GM06990 (cell line): ENCODE data around the gene ABCC3.

Experiments used
- DNase-seq: peaks from one replicate; pipeline ENCODE4 v3.0.0-alpha.2; 2011; ENCODE audit not compliant: insufficient read length; ENCODE audit errors: extremely low read depth
- H3K27me3 ChIP-seq: replicated peaks from 2 replicates; pipeline ENCODE4 v1.6.0; 2011; ENCODE audit warnings: low read length; ENCODE audit not compliant: control insufficient read depth, insufficient read depth
- H3K36me3 ChIP-seq: 2 replicates; pipeline ENCODE4 v1.5.1; 2011; ENCODE audit warnings: low read length; ENCODE audit not compliant: control insufficient read depth, insufficient read depth
- H3K4me3 ChIP-seq: replicated peaks from 2 replicates; pipeline ENCODE4 v1.5.1; 2011; ENCODE audit warnings: low read depth, mild to moderate bottlenecking, control low read depth, low read length
- TF ChIP-seq, protein P1 (sequence below): IDR thresholded peaks from 2 replicates; pipeline ENCODE4 v1.5.1; 2011; ENCODE audit warnings: low read length, control low read depth, mild to moderate bottlenecking, inconsistent platforms; ENCODE audit not compliant: insufficient read depth, poor library complexity, severe bottlenecking

ABCC3 gene

GRCh38 chr17:50608700-50609379 is 25.8 kb upstream of the ABCC3 start:
- Histone ChIP-seq H3K27me3 (peaks cover 3% of the 10 kb centered on the region), H3K36me3 (no peaks in the 10 kb centered on the region), H3K4me3 (no peak overlapping the region)
- TF ChIP-seq, protein P1, sequence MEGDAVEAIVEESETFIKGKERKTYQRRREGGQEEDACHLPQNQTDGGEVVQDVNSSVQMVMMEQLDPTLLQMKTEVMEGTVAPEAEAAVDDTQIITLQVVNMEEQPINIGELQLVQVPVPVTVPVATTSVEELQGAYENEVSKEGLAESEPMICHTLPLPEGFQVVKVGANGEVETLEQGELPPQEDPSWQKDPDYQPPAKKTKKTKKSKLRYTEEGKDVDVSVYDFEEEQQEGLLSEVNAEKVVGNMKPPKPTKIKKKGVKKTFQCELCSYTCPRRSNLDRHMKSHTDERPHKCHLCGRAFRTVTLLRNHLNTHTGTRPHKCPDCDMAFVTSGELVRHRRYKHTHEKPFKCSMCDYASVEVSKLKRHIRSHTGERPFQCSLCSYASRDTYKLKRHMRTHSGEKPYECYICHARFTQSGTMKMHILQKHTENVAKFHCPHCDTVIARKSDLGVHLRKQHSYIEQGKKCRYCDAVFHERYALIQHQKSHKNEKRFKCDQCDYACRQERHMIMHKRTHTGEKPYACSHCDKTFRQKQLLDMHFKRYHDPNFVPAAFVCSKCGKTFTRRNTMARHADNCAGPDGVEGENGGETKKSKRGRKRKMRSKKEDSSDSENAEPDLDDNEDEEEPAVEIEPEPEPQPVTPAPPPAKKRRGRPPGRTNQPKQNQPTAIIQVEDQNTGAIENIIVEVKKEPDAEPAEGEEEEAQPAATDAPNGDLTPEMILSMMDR = no peak
- no peak for DNase-seq

DNA sequence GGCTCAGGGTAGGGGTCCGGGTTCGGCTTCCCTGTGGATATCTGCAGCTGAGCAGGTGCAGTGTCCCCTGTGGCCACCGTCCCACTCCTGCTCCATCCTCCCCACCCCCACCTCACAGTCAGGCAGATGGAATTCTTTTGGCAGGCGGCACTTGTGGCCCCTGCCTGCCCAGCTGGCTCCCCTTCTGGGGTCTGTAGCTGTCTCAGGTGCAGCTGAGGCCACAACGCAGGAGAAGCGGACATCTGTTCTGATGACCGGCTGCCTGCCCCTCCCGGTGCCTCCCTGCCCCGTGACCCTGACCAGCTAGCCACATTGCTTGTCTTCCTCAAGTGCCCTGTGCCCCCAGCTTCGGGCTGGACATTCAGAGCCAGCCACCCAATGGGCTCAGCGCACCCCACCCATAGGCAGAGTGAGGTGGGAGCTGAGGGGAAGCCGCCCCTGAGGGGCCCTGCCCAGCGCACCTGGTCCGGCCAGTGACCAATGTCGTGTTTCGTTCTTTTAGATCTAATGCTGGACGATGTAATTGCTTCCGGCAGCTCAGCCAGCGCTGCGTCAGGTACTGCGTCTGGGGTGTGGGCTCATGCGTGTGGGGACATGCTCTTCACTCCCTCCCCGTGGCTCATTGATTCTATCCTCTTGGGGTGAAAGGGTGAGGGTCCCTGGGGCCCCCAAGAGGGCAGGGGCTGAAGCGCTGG is 25.2 kb upstream of the ABCC3 start:
- TF ChIP-seq, protein P1 = no peak
- Histone ChIP-seq H3K4me3 (no peak overlapping the region), H3K27me3 (peaks cover 1% of the 10 kb centered on the region), H3K36me3 (no peaks in the 10 kb centered on the region)
- DNase-seq = no peak

- no peak for DNase-seq
- Histone ChIP-seq H3K4me3 (no peak overlapping the region), H3K36me3 (no peaks in the 10 kb centered on the region), H3K27me3 (peaks cover 1% of the 10 kb centered on the region)
- TF ChIP-seq, protein P1 = no peak
These were observed 23.0 kb upstream of the ABCC3 start for GRCh38 chr17:50611634-50612033.

- no peak overlapping the region for H3K4me3 ChIP-seq
- H3K36me3 ChIP-seq = no peaks in the 10 kb centered on the region
- peaks cover 1% of the 10 kb centered on the region for H3K27me3 ChIP-seq
- TF ChIP-seq, protein P1 = no peak
- no peak for DNase-seq
These were observed 22.4 kb upstream of the ABCC3 start for GRCh38 chr17:50612281-50612680.

DNA sequence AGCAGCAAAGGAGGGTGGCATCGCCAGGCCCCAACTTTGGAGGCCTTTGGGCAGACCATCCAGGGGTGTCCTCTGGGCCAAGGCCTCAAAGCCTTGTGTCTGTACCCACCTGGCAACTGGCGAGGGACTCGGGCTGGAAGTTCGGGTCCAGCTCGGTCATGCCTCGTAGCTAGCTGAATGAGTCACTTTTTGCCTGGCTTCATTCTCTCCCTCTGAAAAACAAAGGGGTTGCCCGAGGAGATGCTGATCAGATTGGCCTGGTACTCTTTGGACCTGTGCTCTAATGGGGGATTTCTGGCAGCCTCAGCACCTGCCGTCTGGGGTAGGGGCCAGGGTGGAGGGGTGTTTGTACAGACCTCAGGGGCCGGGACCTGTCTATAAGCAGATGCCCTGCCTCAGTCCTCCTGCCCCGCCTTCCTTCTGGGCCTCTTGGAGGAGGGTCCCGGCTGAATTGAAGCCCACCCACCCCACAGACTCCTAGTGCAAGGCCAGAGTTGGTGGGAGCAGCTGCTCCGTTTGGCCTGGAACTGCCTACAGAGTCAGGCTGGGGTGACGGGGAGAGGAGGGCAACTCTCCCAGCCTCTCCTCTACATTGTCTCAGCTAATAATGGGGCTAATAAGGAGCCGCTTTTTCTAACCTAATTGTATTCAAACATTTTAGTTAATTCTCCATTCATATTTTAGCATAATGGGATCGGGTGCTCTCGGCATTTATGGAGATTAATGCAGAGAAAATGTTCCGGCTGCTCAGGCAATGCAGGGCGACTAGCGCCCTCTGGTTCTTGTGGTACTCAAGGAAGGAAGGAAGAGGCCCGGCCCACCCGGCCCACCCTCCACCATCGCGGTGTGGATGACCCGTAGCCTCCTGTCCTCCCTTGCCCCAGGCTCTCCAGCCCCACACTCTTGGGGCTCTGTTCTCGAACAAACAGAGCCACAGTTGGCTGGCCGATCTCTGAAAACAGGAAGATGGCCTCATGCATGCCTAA is 21.4 kb upstream of the ABCC3 start:
- TF ChIP-seq, protein P1 = peak; percentile 12
- DNase-seq = no peak
- H3K27me3 ChIP-seq = no peaks in the 10 kb centered on the region; the same call in 1 of the 2 replicates

More for the DNA sequence above, 21.4 kb upstream of the ABCC3 start:
- H3K4me3 ChIP-seq = no peak overlapping the region
- H3K36me3 ChIP-seq = no peaks in the 10 kb centered on the region
